GM12872 (cell line): ENCODE data around the gene MKLN1.

Source experiments
- CTCF ChIP-seq: IDR thresholded peaks from 3 replicates; pipeline ENCODE4 v1.5.1; 2011; ENCODE audit warnings: low read depth, mild to moderate bottlenecking, low read length, moderate library complexity; ENCODE audit not compliant: insufficient read depth

Gene MKLN1

GRCh38 chr7:131321656-131322055, 6.0 kb upstream of the MKLN1 start:
- TF ChIP-seq CTCF, result no peak

DNA sequence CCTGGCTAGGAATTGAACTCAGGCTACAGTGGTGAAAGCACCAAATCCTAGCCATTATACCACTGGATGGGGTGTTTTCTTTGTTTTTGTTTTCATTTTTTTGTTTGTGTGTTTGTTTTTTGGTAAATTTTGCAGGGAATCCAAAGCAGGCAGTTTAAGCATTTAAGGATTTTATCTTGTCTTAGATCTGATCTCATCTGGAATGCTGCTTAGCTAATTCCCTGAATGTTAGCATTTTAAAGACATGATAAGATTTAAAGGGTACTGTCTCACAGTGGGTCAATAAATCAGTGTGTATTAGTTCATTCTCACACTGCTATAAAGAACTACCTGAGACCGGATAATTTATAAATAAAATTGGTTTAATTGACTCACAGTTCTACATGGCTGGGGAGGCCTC, 5.6 kb upstream of the MKLN1 start:
- no peak for TF ChIP-seq CTCF

DNA sequence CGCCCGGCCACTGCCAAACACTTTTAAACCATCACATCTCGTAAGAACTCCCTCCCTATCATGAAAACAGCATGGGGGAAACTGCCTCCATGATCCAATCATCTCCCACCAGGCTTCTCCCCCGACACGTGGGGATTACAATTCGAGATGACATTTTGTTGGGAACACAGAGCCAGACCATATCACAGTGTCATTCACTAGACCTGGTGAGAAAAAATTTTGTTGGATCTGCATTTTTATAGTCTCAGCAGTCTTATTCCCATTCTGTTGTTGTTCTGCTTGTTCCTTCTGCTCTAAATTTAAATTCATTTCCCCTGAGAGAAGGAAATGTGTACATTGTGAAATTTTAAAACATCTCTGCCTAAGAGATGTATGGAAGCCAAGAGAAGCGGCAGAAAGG, 4.8 kb upstream of the MKLN1 start:
- no peak for TF ChIP-seq CTCF

- TF ChIP-seq CTCF, result no peak
Observed at GRCh38 chr7:131325179-131325840, 2.4 kb upstream of the MKLN1 start.

GRCh38 chr7:131326576-131326975, 1.1 kb upstream of the MKLN1 start:
- TF ChIP-seq CTCF, result no peak

DNA sequence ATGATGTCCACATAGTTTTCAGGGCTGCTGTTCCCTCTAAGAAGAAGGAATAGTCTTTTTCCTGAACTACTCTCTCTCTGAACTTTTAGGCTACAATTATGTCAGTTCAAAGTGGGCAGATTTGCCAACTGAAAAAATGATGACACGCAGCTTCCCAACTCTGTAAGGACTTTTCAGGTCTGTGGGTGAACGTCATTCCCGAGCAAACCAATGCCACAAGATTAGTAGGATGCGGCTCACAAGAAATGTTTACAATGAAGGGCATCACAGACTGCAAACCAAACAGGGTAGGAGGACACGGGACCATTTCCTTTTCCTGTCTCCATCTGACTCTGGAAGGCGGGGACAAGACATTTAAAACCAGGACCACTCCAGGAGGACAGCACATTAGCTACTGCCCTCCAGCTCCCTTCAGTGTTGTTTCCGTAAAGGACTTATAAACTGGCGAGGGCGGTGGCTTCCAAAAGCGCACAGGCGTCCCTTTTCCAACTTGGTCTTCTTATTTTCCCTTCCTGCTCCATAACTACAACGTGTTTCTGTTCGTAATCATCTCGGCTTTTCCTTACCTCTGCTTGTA, 539 bp upstream of the MKLN1 start:
- no peak for TF ChIP-seq CTCF

- TF ChIP-seq CTCF, result no peak
Observed at GRCh38 chr7:131328377-131329175, 900 bp downstream of the MKLN1 start.
